HepG2 (cell line): Measurements from ENCODE around the gene TMEM143. TPM values are rescaled to one million over a fixed set of nuclear protein-coding genes. Genes with fewer than 3 reads are reported as not detected.

Experiments
- CBFB ChIP-seq: sonication (generic); formaldehyde crosslinking; IDR thresholded peaks from 2 replicates; pipeline ENCODE4 v1.4.0; 2020; ENCODE audit warnings: missing genetic modification reagents
- HNF1A ChIP-seq, 2 experiments: sonication (generic) in 1 of 2; formaldehyde crosslinking in 1 of 2; IDR thresholded peaks; 2 replicates each; pipeline versions ENCODE4 v1.4.0 to v1.6.1; 2016 to 2020; ENCODE audit warnings: borderline replicate concordance in 1 of 2, low read depth in 1 of 2, mild to moderate bottlenecking in 1 of 2, missing genetic modification reagents in 1 of 2
- MLLT10 ChIP-seq: sonication (generic); formaldehyde crosslinking; IDR thresholded peaks from 2 replicates; pipeline ENCODE4 v1.4.0; 2020; ENCODE audit warnings: missing genetic modification reagents
- PTBP1 ChIP-seq: fragments of 200-400 bp; formaldehyde crosslinking; IDR thresholded peaks from 2 replicates; pipeline ENCODE4 v1.6.1; 2018; ENCODE audit warnings: low read length, low read depth; ENCODE audit not compliant: poor library complexity, severe bottlenecking
- RAD21 ChIP-seq: fragments of 450-650 bp; formaldehyde crosslinking; IDR thresholded peaks from 2 replicates; pipeline ENCODE4 v1.5.0; 2020; ENCODE audit warnings: mild to moderate bottlenecking
- THAP11 ChIP-seq: IDR thresholded peaks from 2 replicates; pipeline ENCODE4 v1.6.1; 2016; ENCODE audit warnings: missing biosample characterization, missing genetic modification reagents
- ZBTB20 ChIP-seq: sonication (generic); formaldehyde crosslinking; IDR thresholded peaks from 2 replicates; pipeline ENCODE4 v1.8.1; 2023; ENCODE audit warnings: missing genetic modification reagents, low read depth, mild to moderate bottlenecking, borderline replicate concordance
- ZBTB38 ChIP-seq: sonication (generic); formaldehyde crosslinking; IDR thresholded peaks from 2 replicates; pipeline ENCODE4 v1.5.1; 2020; ENCODE audit warnings: mild to moderate bottlenecking, missing genetic modification reagents
- ZNF143 ChIP-seq: sonication (generic); formaldehyde crosslinking; IDR thresholded peaks from 2 replicates; pipeline ENCODE4 v1.4.0; 2020; ENCODE audit warnings: missing genetic modification reagents
- ZNF160 ChIP-seq: sonication (generic); formaldehyde crosslinking; IDR thresholded peaks from 2 replicates; pipeline ENCODE4 v1.8.0; 2022; ENCODE audit warnings: mild to moderate bottlenecking, inconsistent platforms, missing genetic modification reagents
- ZNF232 ChIP-seq: sonication (generic); formaldehyde crosslinking; IDR thresholded peaks from 2 replicates; pipeline ENCODE4 v1.4.0; 2020; ENCODE audit warnings: missing genetic modification reagents, borderline replicate concordance
- ZNF34 ChIP-seq: sonication (generic); formaldehyde crosslinking; IDR thresholded peaks from 2 replicates; pipeline ENCODE4 v1.4.0; 2020; ENCODE audit warnings: mild to moderate bottlenecking, missing genetic modification reagents, borderline replicate concordance
- ZNF343 ChIP-seq: sonication (generic); formaldehyde crosslinking; IDR thresholded peaks from 2 replicates; pipeline ENCODE4 v1.4.0; 2020; ENCODE audit warnings: mild to moderate bottlenecking, missing genetic modification reagents
- ZNF496 ChIP-seq: sonication (generic); formaldehyde crosslinking; IDR thresholded peaks from 2 replicates; pipeline ENCODE4 v1.8.1; 2023; ENCODE audit warnings: mild to moderate bottlenecking, moderate library complexity, missing genetic modification reagents; ENCODE audit not compliant: insufficient replicate concordance
- ZNF589 ChIP-seq: sonication (generic); formaldehyde crosslinking; conservative IDR thresholded peaks from 2 replicates; pipeline ENCODE4 v1.8.0; 2022; ENCODE audit warnings: mild to moderate bottlenecking, moderate library complexity, missing genetic modification reagents
- ZNF607 ChIP-seq: sonication (generic); formaldehyde crosslinking; IDR thresholded peaks from 2 replicates; pipeline ENCODE4 v1.5.1; 2020; ENCODE audit warnings: missing genetic modification reagents, mild to moderate bottlenecking, borderline replicate concordance
- ZNF670 ChIP-seq: sonication (generic); formaldehyde crosslinking; IDR thresholded peaks from 2 replicates; pipeline ENCODE4 v1.8.0; 2022; ENCODE audit warnings: mild to moderate bottlenecking, missing genetic modification reagents, borderline replicate concordance
- ZSCAN31 ChIP-seq: sonication (generic); formaldehyde crosslinking; IDR thresholded peaks from 2 replicates; pipeline ENCODE4 v1.5.0; 2020; ENCODE audit warnings: low read depth, mild to moderate bottlenecking, missing genetic modification reagents
- polyA plus RNA-seq, 8 experiments: library from polyadenylated mRNA; depleted of rRNA in 3 of 8; stranded (reverse) in 7 of 8; unstranded in 1 of 8; fragments of >200 nt; fragmentation: Illumina TruSeq in 4 of 8; extraction: Trizol in 4 of 8; gene quantifications; 2 replicates each; pipeline versions ENCODE4 v1.2.1 to v1.2.3, GENCODE V29; 2011 to 2016; ENCODE audit warnings: low read depth in 4 of 8, missing spikeins in 1 of 8, mixed read lengths in 1 of 8; ENCODE audit not compliant: insufficient read depth in 1 of 8
- total RNA-seq, 5 experiments: library from RNA; depleted of rRNA; stranded (reverse); fragments of >200 nt; fragmentation: Illumina TruSeq; extraction: Trizol; gene quantifications; 2 replicates each; pipeline ENCODE4 v1.2.3, GENCODE V29; 2016; ENCODE audit warnings: low read depth in 1 of 5
- TF ChIP-seq, protein P1 (sequence below): IDR thresholded peaks from 2 replicates; pipeline ENCODE4 v1.6.1; 2012; ENCODE audit warnings: low read depth, low read length, improper control_type of control experiment
- TF ChIP-seq, protein P2 (sequence below): sonication (generic); formaldehyde crosslinking; conservative IDR thresholded peaks from 2 replicates; pipeline ENCODE4 v1.8.1; 2023; ENCODE audit warnings: missing genetic modification reagents

TMEM143 gene
- total and polyA plus RNA-seq, 2 of the 13 experiments (the other 11 are each of a cell fraction or from before 2014, with no cell fraction given) = 7.7 to 11.3 TPM

DNA sequence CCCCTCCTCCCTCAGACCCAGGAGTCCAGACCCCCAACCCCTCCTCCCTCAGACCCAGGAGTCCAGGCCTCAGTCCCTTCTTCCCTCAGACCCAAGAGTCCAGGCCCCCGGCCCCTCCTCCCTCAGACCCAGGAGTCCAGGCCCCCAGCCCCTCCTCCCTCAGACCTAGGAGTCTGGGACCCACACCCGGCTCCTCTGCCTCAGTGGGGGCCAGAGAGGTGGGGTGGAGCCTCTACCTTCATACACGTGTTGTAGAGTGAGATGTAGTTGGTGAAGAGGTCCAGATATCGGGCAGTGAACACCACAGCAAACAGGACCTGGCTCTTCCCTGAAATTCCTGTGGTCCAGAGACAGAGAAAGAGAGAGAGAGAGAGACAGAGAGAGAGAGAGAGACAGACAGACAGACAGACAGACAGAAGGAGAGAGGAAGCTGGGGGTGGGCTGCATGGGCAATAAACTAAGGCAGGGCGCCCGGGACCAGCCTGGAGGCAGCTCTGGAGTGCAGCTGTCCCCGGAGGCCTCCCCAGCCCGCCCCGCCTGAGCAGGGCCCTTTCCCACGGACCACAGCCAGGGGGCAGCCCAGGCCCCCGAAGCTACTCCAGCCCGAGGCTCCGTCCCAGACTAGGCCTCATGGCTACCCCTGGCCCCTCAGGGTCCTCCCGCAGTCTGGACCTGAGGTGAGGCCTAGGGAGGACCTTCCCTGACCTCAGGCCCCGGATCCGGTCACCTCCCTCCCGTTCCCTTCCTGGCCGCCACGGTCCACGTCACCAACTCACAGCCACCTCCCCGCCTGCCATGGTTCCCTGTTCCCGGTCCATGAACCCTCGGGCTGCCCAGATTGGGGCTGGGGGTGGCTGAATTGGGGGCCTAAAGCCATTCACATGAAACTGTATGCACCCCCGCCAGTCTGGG, 26.7 kb upstream of the TMEM143 start (continued):
- TF ChIP-seq THAP11 (CRISPR knock-in tag) (peak; percentile 84), ZBTB20 (CRISPR knock-in tag) (peak; percentile 20; the same call in 1 of the 2 replicates), HNF1A (IDR thresholded peaks at IDR 0.05; ENCODE audit: low read depth) (no peak), HNF1A (CRISPR knock-in tag; IDR thresholded peaks at IDR 0.05; ENCODE audit: borderline replicate concordance) (peak; percentile 67; the same call in 1 of the 2 replicates), ZSCAN31 (CRISPR knock-in tag) (no peak), ZNF143 (CRISPR knock-in tag) (peak; percentile 59; the same call in 1 of the 2 replicates), ZNF343 (CRISPR knock-in tag) (peak; percentile 67; the same call in 1 of the 2 replicates), ZBTB38 (CRISPR knock-in tag) (peak; percentile 65), ZNF589 (CRISPR knock-in tag) (no peak), ZNF232 (CRISPR knock-in tag) (peak; percentile 66), ZNF496 (CRISPR knock-in tag) (no peak), ZNF160 (CRISPR knock-in tag) (no peak; the same call in 1 of the 2 replicates), ZNF607 (CRISPR knock-in tag) (peak; percentile 73), ZNF670 (CRISPR knock-in tag) (no peak), ZNF34 (CRISPR knock-in tag) (0 out of 2 replicates have a peak, but pooled peaks have one; percentile 66), PTBP1 (no peak), CBFB (no peak), MLLT10 (CRISPR knock-in tag) (no peak), RAD21 (CRISPR knock-in tag) (peak; percentile 57)
- TF ChIP-seq, protein P1, sequence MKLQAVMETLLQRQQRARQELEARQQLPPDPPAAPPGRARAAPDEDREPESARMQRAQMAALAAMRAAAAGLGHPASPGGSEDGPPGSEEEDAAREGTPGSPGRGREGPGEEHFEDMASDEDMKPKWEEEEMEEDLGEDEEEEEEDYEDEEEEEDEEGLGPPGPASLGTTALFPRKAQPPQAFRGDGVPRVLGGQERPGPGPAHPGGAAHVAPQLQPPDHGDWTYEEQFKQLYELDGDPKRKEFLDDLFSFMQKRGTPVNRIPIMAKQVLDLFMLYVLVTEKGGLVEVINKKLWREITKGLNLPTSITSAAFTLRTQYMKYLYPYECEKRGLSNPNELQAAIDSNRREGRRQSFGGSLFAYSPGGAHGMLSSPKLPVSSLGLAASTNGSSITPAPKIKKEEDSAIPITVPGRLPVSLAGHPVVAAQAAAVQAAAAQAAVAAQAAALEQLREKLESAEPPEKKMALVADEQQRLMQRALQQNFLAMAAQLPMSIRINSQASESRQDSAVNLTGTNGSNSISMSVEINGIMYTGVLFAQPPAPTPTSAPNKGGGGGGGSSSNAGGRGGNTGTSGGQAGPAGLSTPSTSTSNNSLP = no peak
- TF ChIP-seq, protein P2, sequence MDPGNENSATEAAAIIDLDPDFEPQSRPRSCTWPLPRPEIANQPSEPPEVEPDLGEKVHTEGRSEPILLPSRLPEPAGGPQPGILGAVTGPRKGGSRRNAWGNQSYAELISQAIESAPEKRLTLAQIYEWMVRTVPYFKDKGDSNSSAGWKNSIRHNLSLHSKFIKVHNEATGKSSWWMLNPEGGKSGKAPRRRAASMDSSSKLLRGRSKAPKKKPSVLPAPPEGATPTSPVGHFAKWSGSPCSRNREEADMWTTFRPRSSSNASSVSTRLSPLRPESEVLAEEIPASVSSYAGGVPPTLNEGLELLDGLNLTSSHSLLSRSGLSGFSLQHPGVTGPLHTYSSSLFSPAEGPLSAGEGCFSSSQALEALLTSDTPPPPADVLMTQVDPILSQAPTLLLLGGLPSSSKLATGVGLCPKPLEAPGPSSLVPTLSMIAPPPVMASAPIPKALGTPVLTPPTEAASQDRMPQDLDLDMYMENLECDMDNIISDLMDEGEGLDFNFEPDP = peak; percentile 90
